K562 (cell line): ENCODE results near the gene KCTD19. TPM values are rescaled to one million over a fixed set of nuclear protein-coding genes. Genes with fewer than 3 reads are reported as not detected.

Experiments
- ARID1B ChIP-seq: fragments of 450-650 bp; IDR thresholded peaks from 2 replicates; pipeline ENCODE4 v1.6.1; 2016; ENCODE audit warnings: antibody characterized with exemption, mild to moderate bottlenecking, inconsistent platforms
- BCL6 ChIP-seq: fragments of 250-450 bp; sonication (Bioruptor Pico); IDR thresholded peaks from 2 replicates; pipeline ENCODE4 v1.4.0; 2020
- NCOA1 ChIP-seq: fragments of 450-650 bp; IDR thresholded peaks from 2 replicates; pipeline ENCODE4 v1.6.1; 2016; ENCODE audit warnings: low read depth
- PHF20 ChIP-seq: fragments of 450-650 bp; IDR thresholded peaks from 2 replicates; pipeline ENCODE4 v1.6.1; 2018; ENCODE audit not compliant: partially characterized antibody
- SP1 ChIP-seq: sonication (generic); formaldehyde crosslinking; IDR thresholded peaks from 2 replicates; pipeline ENCODE4 v1.8.1; 2022; ENCODE audit warnings: mild to moderate bottlenecking, missing genetic modification reagents
- polyA plus RNA-seq, 8 experiments: library from polyadenylated mRNA; depleted of rRNA in 4 of 8; stranded (reverse) in 5 of 8; unstranded in 3 of 8; fragments of >200 nt; fragmentation: Nextera tagmentation in 2 of 8; fragmentation: Illumina TruSeq in 1 of 8; extraction: Ambion mirVana in 2 of 8; extraction: Trizol in 1 of 8; gene quantifications; 2 replicates each; pipeline versions ENCODE4 v1.2.1 to v1.2.3, GENCODE V29; 2011 to 2014; ENCODE audit warnings: inconsistent platforms in 1 of 8, missing spikeins in 1 of 8
- total RNA-seq, 7 experiments: library from RNA; depleted of rRNA in 6 of 7; stranded (reverse); fragments of >200 nt in 6 of 7; fragmentation: Illumina TruSeq in 2 of 7; extraction: Trizol in 2 of 7; gene quantifications; 2 replicates each; pipeline versions ENCODE4 v1.2.1 to v1.2.3, GENCODE V29; 2011 to 2021; ENCODE audit warnings: low replicate concordance in 1 of 7
- TF ChIP-seq, protein P1 (sequence below): sonication (generic); formaldehyde crosslinking; IDR thresholded peaks from 2 replicates; pipeline ENCODE4 v1.8.1; 2023; ENCODE audit warnings: mild to moderate bottlenecking, missing genetic modification reagents
- TF ChIP-seq, protein P2 (sequence below), 2 experiments: IDR thresholded peaks in 1 of 2; conservative IDR thresholded peaks in 1 of 2; 2 replicates each; pipeline ENCODE4 v1.6.1; 2016; ENCODE audit warnings: low read depth in 2 of 2, mild to moderate bottlenecking in 1 of 2, missing compliant biosample characterization in 1 of 2, missing genetic modification characterization in 1 of 2, moderate library complexity in 1 of 2
- TF ChIP-seq, protein P3 (sequence below): fragments of 450-650 bp; IDR thresholded peaks from 2 replicates; pipeline ENCODE4 v1.6.1; 2016; ENCODE audit warnings: mild to moderate bottlenecking, moderate library complexity

KCTD19 gene
- total and polyA plus RNA-seq, 9 of the 15 experiments (the other 6 are each of a cell fraction or from before 2014, with no cell fraction given) = 0.03 to 0.91 (median 0.22) TPM; not detected in 2

DNA sequence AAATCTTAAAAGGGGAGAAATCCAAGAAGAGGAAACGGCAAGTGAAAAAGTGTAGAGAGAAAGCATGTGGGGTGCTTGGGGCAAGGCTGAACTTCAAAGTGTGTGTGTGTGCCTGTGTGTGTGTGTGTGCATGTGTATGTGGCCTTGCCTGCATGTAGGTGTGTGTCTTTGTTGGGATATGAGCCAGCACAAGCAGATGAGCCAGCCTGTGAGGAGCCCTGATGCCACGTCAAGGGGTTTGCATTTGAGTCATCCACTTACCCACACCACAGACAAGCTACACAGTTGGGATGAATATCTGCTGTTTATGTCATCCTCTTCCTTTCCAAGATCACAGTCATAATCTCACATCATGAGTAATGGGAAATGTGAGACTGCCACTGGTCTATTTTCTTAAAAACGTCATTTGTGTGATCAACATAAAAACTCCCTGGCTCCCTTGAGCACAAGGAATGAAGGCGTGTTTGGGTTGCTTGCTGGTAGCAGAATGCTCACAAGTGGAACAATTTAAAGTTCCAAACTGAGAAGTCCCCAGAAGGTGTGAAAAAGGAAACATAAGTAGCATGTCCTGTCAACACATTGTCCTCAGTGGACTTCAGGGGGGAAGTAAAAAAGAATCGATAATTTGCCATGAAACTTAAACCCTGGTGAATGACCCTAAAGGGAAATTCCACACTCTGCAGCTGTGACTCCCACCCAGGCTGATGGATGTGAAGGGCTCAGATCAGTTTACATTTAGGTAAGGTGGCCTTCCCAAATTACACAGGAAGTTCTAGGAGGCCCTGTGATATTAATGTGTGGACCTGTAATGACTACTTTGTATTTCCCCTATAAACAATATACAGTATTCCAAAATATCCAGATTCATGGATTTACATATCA, 14.7 kb downstream of the KCTD19 start (continued):
- TF ChIP-seq, protein P1, sequence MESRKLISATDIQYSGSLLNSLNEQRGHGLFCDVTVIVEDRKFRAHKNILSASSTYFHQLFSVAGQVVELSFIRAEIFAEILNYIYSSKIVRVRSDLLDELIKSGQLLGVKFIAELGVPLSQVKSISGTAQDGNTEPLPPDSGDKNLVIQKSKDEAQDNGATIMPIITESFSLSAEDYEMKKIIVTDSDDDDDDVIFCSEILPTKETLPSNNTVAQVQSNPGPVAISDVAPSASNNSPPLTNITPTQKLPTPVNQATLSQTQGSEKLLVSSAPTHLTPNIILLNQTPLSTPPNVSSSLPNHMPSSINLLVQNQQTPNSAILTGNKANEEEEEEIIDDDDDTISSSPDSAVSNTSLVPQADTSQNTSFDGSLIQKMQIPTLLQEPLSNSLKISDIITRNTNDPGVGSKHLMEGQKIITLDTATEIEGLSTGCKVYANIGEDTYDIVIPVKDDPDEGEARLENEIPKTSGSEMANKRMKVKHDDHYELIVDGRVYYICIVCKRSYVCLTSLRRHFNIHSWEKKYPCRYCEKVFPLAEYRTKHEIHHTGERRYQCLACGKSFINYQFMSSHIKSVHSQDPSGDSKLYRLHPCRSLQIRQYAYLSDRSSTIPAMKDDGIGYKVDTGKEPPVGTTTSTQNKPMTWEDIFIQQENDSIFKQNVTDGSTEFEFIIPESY (CRISPR knock-in tag) = no peak
- TF ChIP-seq, protein P2, sequence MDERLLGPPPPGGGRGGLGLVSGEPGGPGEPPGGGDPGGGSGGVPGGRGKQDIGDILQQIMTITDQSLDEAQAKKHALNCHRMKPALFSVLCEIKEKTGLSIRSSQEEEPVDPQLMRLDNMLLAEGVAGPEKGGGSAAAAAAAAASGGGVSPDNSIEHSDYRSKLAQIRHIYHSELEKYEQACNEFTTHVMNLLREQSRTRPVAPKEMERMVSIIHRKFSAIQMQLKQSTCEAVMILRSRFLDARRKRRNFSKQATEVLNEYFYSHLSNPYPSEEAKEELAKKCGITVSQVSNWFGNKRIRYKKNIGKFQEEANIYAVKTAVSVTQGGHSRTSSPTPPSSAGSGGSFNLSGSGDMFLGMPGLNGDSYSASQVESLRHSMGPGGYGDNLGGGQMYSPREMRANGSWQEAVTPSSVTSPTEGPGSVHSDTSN (CRISPR knock-in tag; IDR thresholded peaks at IDR 0.05; ENCODE audit: low read depth) = no peak
- TF ChIP-seq, protein P2 (tag; conservative IDR thresholded peaks at IDR 0.05; ENCODE audit: low read depth) = peak; percentile 51
- TF ChIP-seq, protein P3, sequence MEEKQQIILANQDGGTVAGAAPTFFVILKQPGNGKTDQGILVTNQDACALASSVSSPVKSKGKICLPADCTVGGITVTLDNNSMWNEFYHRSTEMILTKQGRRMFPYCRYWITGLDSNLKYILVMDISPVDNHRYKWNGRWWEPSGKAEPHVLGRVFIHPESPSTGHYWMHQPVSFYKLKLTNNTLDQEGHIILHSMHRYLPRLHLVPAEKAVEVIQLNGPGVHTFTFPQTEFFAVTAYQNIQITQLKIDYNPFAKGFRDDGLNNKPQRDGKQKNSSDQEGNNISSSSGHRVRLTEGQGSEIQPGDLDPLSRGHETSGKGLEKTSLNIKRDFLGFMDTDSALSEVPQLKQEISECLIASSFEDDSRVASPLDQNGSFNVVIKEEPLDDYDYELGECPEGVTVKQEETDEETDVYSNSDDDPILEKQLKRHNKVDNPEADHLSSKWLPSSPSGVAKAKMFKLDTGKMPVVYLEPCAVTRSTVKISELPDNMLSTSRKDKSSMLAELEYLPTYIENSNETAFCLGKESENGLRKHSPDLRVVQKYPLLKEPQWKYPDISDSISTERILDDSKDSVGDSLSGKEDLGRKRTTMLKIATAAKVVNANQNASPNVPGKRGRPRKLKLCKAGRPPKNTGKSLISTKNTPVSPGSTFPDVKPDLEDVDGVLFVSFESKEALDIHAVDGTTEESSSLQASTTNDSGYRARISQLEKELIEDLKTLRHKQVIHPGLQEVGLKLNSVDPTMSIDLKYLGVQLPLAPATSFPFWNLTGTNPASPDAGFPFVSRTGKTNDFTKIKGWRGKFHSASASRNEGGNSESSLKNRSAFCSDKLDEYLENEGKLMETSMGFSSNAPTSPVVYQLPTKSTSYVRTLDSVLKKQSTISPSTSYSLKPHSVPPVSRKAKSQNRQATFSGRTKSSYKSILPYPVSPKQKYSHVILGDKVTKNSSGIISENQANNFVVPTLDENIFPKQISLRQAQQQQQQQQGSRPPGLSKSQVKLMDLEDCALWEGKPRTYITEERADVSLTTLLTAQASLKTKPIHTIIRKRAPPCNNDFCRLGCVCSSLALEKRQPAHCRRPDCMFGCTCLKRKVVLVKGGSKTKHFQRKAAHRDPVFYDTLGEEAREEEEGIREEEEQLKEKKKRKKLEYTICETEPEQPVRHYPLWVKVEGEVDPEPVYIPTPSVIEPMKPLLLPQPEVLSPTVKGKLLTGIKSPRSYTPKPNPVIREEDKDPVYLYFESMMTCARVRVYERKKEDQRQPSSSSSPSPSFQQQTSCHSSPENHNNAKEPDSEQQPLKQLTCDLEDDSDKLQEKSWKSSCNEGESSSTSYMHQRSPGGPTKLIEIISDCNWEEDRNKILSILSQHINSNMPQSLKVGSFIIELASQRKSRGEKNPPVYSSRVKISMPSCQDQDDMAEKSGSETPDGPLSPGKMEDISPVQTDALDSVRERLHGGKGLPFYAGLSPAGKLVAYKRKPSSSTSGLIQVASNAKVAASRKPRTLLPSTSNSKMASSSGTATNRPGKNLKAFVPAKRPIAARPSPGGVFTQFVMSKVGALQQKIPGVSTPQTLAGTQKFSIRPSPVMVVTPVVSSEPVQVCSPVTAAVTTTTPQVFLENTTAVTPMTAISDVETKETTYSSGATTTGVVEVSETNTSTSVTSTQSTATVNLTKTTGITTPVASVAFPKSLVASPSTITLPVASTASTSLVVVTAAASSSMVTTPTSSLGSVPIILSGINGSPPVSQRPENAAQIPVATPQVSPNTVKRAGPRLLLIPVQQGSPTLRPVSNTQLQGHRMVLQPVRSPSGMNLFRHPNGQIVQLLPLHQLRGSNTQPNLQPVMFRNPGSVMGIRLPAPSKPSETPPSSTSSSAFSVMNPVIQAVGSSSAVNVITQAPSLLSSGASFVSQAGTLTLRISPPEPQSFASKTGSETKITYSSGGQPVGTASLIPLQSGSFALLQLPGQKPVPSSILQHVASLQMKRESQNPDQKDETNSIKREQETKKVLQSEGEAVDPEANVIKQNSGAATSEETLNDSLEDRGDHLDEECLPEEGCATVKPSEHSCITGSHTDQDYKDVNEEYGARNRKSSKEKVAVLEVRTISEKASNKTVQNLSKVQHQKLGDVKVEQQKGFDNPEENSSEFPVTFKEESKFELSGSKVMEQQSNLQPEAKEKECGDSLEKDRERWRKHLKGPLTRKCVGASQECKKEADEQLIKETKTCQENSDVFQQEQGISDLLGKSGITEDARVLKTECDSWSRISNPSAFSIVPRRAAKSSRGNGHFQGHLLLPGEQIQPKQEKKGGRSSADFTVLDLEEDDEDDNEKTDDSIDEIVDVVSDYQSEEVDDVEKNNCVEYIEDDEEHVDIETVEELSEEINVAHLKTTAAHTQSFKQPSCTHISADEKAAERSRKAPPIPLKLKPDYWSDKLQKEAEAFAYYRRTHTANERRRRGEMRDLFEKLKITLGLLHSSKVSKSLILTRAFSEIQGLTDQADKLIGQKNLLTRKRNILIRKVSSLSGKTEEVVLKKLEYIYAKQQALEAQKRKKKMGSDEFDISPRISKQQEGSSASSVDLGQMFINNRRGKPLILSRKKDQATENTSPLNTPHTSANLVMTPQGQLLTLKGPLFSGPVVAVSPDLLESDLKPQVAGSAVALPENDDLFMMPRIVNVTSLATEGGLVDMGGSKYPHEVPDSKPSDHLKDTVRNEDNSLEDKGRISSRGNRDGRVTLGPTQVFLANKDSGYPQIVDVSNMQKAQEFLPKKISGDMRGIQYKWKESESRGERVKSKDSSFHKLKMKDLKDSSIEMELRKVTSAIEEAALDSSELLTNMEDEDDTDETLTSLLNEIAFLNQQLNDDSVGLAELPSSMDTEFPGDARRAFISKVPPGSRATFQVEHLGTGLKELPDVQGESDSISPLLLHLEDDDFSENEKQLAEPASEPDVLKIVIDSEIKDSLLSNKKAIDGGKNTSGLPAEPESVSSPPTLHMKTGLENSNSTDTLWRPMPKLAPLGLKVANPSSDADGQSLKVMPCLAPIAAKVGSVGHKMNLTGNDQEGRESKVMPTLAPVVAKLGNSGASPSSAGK = 0 out of 2 replicates have a peak, but pooled peaks have one; percentile 30
- TF ChIP-seq PHF20 (no peak), NCOA1 (0 out of 2 replicates have a peak, but pooled peaks have one; percentile 20), BCL6 (no peak), SP1 (CRISPR knock-in tag) (no peak), ARID1B (peak; percentile 47; the same call in 1 of the 2 replicates)
